Measurements from ENCODE around the gene BLOC1S5.

Gene BLOC1S5

GRCh38 chr6:8082572-8082953, 18.4 kb upstream of the BLOC1S5 start:
- DNase-seq (ENCODE audit: low read depth in 1 of 2, low spot score in 1 of 2), result no peak

GRCh38 chr6:8080362-8081151, 16.4 kb upstream of the BLOC1S5 start:
- DNase-seq (ENCODE audit: low read depth in 1 of 2, low spot score in 1 of 2), result no peak

GRCh38 chr6:8079126-8079525, 14.9 kb upstream of the BLOC1S5 start:
- no peak for DNase-seq (ENCODE audit: low read depth in 1 of 2, low spot score in 1 of 2)

- DNase-seq (ENCODE audit: low read depth in 1 of 2, low spot score in 1 of 2), result no peak
These were observed 13.8 kb upstream of the BLOC1S5 start for GRCh38 chr6:8077991-8078390.

- no peak for DNase-seq (ENCODE audit: low read depth in 1 of 2, low spot score in 1 of 2)
These were observed 11.5 kb upstream of the BLOC1S5 start for GRCh38 chr6:8075704-8076103.

- no peak for DNase-seq (ENCODE audit: low read depth in 1 of 2, low spot score in 1 of 2)
These were observed 11.0 kb upstream of the BLOC1S5 start for GRCh38 chr6:8075185-8075584.

GRCh38 chr6:8074213-8074612, 10.0 kb upstream of the BLOC1S5 start:
- DNase-seq (ENCODE audit: low read depth in 1 of 2, low spot score in 1 of 2), result no peak

- no peak for DNase-seq (ENCODE audit: low read depth in 1 of 2, low spot score in 1 of 2)
These were observed 9.6 kb upstream of the BLOC1S5 start for GRCh38 chr6:8073758-8074157.

GRCh38 chr6:8070718-8071117, 6.5 kb upstream of the BLOC1S5 start:
- no peak for DNase-seq (ENCODE audit: low read depth in 1 of 2, low spot score in 1 of 2)

GRCh38 chr6:8069631-8070284, 5.6 kb upstream of the BLOC1S5 start:
- DNase-seq (ENCODE audit: low read depth in 1 of 2, low spot score in 1 of 2), result no peak

- DNase-seq (ENCODE audit: low read depth in 1 of 2, low spot score in 1 of 2), result no peak
These were observed 5.0 kb upstream of the BLOC1S5 start for GRCh38 chr6:8069151-8069550.

- no peak for DNase-seq (ENCODE audit: low read depth in 1 of 2, low spot score in 1 of 2)
These were observed 1.9 kb upstream of the BLOC1S5 start for GRCh38 chr6:8066108-8066507.

GRCh38 chr6:8065519-8065911, 1.3 kb upstream of the BLOC1S5 start:
- DNase-seq (ENCODE audit: low read depth in 1 of 2, low spot score in 1 of 2), result peak; percentile 8 to 41

GRCh38 chr6:8064638-8065518, 689 bp upstream of the BLOC1S5 start:
- no peak for DNase-seq (ENCODE audit: low read depth in 1 of 2, low spot score in 1 of 2)

GRCh38 chr6:8061736-8062135, 2.5 kb downstream of the BLOC1S5 start:
- DNase-seq (ENCODE audit: low read depth in 1 of 2, low spot score in 1 of 2), result no peak

GRCh38 chr6:8060346-8060745, 3.8 kb downstream of the BLOC1S5 start:
- DNase-seq (ENCODE audit: low read depth in 1 of 2, low spot score in 1 of 2), result no peak

- no peak for DNase-seq (ENCODE audit: low read depth in 1 of 2, low spot score in 1 of 2)
These were observed 5.1 kb downstream of the BLOC1S5 start for GRCh38 chr6:8059129-8059528.

GRCh38 chr6:8057793-8058192, 6.4 kb downstream of the BLOC1S5 start:
- DNase-seq (ENCODE audit: low read depth in 1 of 2, low spot score in 1 of 2), result no peak

GRCh38 chr6:8057263-8057662, 6.9 kb downstream of the BLOC1S5 start:
- no peak for DNase-seq (ENCODE audit: low read depth in 1 of 2, low spot score in 1 of 2)

GRCh38 chr6:8054276-8054675, 9.9 kb downstream of the BLOC1S5 start:
- DNase-seq (ENCODE audit: low read depth in 1 of 2, low spot score in 1 of 2), result no peak

GRCh38 chr6:8047541-8048292, 16.5 kb downstream of the BLOC1S5 start:
- DNase-seq (ENCODE audit: low read depth in 1 of 2, low spot score in 1 of 2), result no peak
